Measurements from ENCODE around the gene SLC35B3.

The SLC35B3 gene

GRCh38 chr6:8387942-8388437 lies 47.4 kb downstream of the SLC35B3 start:
- no peak overlapping the region for H3K27ac Mint-ChIP-seq
- no peak for DNase-seq
- no peak overlapping the region for H3K4me3 Mint-ChIP-seq
- H3K4me1 Mint-ChIP-seq (ENCODE audit: low read depth) = peaks cover 16% of the 10 kb centered on the region
- H3K9me3 Mint-ChIP-seq = no peaks in the 10 kb centered on the region
- no peaks in the 10 kb centered on the region for H3K27me3 Mint-ChIP-seq
- no peaks in the 10 kb centered on the region for H3K36me3 Mint-ChIP-seq (ENCODE audit: low read depth)

DNA sequence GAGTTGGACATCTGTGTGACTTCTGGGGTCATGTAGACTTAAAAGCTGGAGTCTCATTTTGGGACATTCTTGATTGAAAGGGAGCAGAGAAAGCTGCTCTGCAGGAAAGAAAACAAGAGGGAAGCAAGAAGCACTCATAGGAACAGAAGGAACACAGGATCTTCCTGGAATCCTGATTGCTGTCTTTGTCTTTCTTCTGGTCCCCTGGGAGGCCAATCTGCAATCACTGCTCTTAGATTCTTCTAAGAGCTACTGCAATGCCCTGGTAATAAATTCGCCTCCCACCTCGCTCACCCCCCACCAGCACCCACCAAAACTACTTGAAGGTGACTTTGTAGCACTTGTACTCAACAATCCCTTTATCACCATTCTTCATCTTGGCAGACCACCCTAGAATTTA lies 51.8 kb downstream of the SLC35B3 start:
- Mint-ChIP-seq H3K27ac (no peak overlapping the region), H3K4me3 (no peak overlapping the region)

GRCh38 chr6:8382434-8382833 lies 52.9 kb downstream of the SLC35B3 start:
- Mint-ChIP-seq H3K27ac (no peak overlapping the region), H3K4me3 (no peak overlapping the region), H3K4me1 (ENCODE audit: low read depth) (no peaks in the 10 kb centered on the region), H3K27me3 (peaks cover 5% of the 10 kb centered on the region), H3K36me3 (ENCODE audit: low read depth) (no peaks in the 10 kb centered on the region), H3K9me3 (no peaks in the 10 kb centered on the region)
- DNase-seq = no peak

More for the DNA sequence above, 51.8 kb downstream of the SLC35B3 start:
- H3K36me3 Mint-ChIP-seq (ENCODE audit: low read depth) = no peaks in the 10 kb centered on the region
- no peak for DNase-seq
- no peaks in the 10 kb centered on the region for H3K4me1 Mint-ChIP-seq (ENCODE audit: low read depth)
- peaks cover 5% of the 10 kb centered on the region for H3K27me3 Mint-ChIP-seq
- no peaks in the 10 kb centered on the region for H3K9me3 Mint-ChIP-seq

GRCh38 chr6:8375916-8376315 lies 59.4 kb downstream of the SLC35B3 start:
- Mint-ChIP-seq H3K27ac (no peak overlapping the region), H3K4me3 (no peak overlapping the region), H3K9me3 (no peaks in the 10 kb centered on the region), H3K4me1 (ENCODE audit: low read depth) (peaks cover 2% of the 10 kb centered on the region), H3K36me3 (ENCODE audit: low read depth) (no peaks in the 10 kb centered on the region), H3K27me3 (peaks cover 11% of the 10 kb centered on the region)
- no peak for DNase-seq

Data from activated T-cell treated with anti-CD3 and anti-CD28 coated beads, Interleukin-2, amount 50 U/mL, for 24 hours (primary cell).